Measurements from ENCODE around the gene ARHGAP6. TPM values are rescaled to one million over a fixed set of nuclear protein-coding genes. Genes with fewer than 3 reads are reported as not detected.
"Not testable (repeated sequence)": the region's sequence is repeated elsewhere in the genome, so short reads cannot be mapped to it uniquely, and the experiment has no call there.

The ARHGAP6 gene
- polyA plus RNA-seq, 1 donor = 15.0 TPM

- DNase-seq = no peak
These were observed 85.8 kb downstream of the ARHGAP6 start for GRCh38 chrX:11579636-11580600.

GRCh38 chrX:11578301-11578700 lies 87.4 kb downstream of the ARHGAP6 start:
- DNase-seq = not testable (repeated sequence)

GRCh38 chrX:11577603-11578002 lies 88.1 kb downstream of the ARHGAP6 start:
- DNase-seq = no peak

- DNase-seq = no peak
These were observed 90.4 kb downstream of the ARHGAP6 start for GRCh38 chrX:11575332-11575731.

- no peak for DNase-seq
These were observed 98.0 kb downstream of the ARHGAP6 start for GRCh38 chrX:11567528-11568220.

- no peak for DNase-seq
These were observed 98.9 kb downstream of the ARHGAP6 start for GRCh38 chrX:11566789-11567188.

- DNase-seq = no peak
These were observed 99.5 kb downstream of the ARHGAP6 start for GRCh38 chrX:11566173-11566572.

- no peak for DNase-seq
These were observed 101.2 kb downstream of the ARHGAP6 start for GRCh38 chrX:11564546-11564945.

- no peak for DNase-seq
These were observed 103.2 kb downstream of the ARHGAP6 start for GRCh38 chrX:11562570-11562969.

GRCh38 chrX:11558972-11559371 lies 106.7 kb downstream of the ARHGAP6 start:
- no peak for DNase-seq

- no peak for DNase-seq
These were observed 108.6 kb downstream of the ARHGAP6 start for GRCh38 chrX:11557120-11557519.

GRCh38 chrX:11555759-11556158 lies 110.0 kb downstream of the ARHGAP6 start:
- no peak for DNase-seq

- DNase-seq = no peak
These were observed 112.1 kb downstream of the ARHGAP6 start for GRCh38 chrX:11553594-11553993.

- no peak for DNase-seq
These were observed 114.6 kb downstream of the ARHGAP6 start for GRCh38 chrX:11551151-11551550.

GRCh38 chrX:11546917-11547316 lies 118.8 kb downstream of the ARHGAP6 start:
- DNase-seq = no peak

GRCh38 chrX:11543249-11543648 lies 122.5 kb downstream of the ARHGAP6 start:
- DNase-seq = no peak

- DNase-seq = no peak
These were observed 124.2 kb downstream of the ARHGAP6 start for GRCh38 chrX:11541510-11541909.

GRCh38 chrX:11540532-11541377 lies 125.0 kb downstream of the ARHGAP6 start:
- no peak for DNase-seq

GRCh38 chrX:11537141-11537540 lies 128.6 kb downstream of the ARHGAP6 start:
- DNase-seq = no peak

GRCh38 chrX:11535156-11535919 lies 130.4 kb downstream of the ARHGAP6 start:
- no peak for DNase-seq

- DNase-seq = peak; percentile 70
These were observed 132.5 kb downstream of the ARHGAP6 start for GRCh38 chrX:11533199-11533651.

Measured in left kidney (tissue), 2 donors.